ENCODE data around the gene KLHL36. TPM values are rescaled to one million over a fixed set of nuclear protein-coding genes. Genes with fewer than 3 reads are reported as not detected.
A peak's percentile ranks its signal among the peaks of the same experiment; 100 is the strongest.
"Not testable (repeated sequence)": the region's sequence is repeated elsewhere in the genome, so short reads cannot be mapped to it uniquely, and the experiment has no call there.

The KLHL36 gene
- polyA plus RNA-seq, 4 donors = 21.1 to 31.9 (median 24.8) TPM

DNA sequence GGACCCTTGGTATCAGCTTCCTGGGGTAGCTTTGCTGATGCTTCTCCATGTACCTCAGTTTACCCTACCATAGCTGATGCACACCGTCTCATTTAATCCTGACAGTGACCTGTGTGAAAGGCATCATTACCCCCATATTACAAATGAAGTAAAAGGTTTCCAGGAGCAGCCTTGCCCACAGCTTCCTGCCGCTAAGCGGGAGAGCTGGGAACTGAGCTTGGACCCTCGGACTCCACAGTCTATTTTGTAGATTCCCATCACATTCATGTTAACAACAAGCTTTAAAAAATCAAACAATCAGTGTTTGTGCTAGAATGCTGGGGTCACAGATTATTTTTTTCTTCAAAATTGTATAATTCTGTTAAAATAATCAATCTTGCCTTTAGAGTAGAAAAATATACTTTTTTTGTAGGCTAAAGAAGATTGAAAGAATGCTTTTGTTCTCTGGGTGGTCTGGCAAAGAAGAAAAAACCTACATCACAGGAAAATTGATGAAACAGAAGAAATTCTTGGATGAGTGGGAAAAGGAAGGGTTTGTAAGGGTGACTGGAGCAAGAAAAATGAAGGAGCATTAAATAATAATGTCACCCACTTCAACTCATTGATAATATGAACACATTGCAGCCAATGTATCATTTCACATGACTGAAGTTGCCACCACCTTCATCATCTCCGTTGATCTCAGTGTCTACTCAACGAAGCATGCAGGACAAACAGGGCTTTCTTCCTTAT, 41.9 kb downstream of the KLHL36 start:
- DNase-seq (ENCODE audit: low read depth in 4 of 4, low spot score in 3 of 4) = no peak

DNA sequence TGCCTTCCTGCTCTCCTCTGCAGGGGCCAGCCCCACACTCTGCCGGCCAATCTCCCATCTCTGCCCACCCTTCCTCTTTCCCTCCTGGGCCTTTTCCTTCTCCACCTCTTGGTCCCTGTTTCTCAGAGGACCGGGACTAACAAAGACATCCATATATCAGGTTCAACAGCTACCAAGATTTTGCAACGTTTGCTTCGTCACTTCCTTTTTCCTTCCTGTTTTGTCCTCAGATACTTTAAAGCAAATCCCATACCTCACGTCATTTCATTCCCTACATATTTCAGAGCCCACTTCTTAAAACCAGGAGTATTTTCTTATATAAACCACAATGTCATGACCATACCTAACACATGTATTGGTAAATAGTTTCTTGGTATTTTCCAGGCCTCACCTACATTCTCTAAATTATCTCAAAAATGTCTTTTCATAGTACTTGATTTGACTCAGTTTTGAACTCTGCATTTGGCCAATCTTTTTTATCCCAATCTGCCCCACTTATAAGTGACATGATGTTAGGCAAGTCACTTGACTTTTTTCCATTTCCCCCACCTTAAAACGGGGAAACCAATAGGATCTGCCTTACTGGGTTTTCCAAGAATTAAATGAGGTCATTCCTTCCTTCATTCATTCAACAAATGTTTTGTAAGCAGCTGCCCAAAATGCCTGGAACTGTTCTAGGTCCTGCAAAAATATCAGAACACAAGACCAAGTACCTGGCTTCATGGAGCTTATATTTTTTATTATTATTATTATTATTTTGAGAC, 44.3 kb downstream of the KLHL36 start:
- no peak for DNase-seq (ENCODE audit: low read depth in 4 of 4, low spot score in 3 of 4)

DNA sequence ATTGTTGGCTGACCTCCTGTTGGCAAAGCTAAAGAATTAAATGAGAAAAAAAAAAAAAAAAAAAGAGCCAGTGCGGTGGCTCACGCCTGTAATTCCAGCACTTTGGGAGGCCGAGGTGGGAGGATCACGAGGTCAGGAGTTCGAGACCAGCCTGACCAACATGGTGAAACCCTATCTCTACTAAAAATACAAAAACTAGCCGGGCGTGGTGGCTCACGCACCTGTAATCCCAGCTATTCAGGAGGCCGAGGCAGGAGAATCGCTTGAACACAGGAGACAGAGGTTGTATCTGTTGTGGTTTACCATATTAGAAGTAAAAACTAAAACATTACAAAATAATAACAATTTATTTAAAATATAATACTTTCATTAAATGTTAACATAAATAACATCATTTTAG, 45.6 kb downstream of the KLHL36 start:
- DNase-seq (ENCODE audit: low read depth in 4 of 4, low spot score in 3 of 4) = not testable (repeated sequence)

DNA sequence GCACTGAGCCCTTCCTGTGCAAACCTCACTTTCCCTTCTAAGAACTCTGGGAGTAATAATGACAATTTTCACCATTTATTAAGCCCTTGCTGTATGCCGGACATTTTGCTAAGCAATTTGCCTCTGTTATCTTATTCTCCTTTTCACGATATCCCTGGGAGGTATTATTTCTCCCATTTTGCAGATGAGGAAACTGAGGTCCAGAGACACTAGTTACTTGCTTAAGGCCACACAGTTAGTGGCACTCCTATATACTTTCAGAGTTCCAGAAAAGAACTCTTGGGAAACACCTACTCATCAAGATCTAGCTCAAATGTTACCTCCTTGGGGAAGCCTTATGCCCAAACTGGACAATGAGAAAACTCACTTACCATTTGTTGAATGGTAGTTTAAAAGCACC, 46.7 kb downstream of the KLHL36 start:
- no peak for DNase-seq (ENCODE audit: low read depth in 4 of 4, low spot score in 3 of 4)

DNA sequence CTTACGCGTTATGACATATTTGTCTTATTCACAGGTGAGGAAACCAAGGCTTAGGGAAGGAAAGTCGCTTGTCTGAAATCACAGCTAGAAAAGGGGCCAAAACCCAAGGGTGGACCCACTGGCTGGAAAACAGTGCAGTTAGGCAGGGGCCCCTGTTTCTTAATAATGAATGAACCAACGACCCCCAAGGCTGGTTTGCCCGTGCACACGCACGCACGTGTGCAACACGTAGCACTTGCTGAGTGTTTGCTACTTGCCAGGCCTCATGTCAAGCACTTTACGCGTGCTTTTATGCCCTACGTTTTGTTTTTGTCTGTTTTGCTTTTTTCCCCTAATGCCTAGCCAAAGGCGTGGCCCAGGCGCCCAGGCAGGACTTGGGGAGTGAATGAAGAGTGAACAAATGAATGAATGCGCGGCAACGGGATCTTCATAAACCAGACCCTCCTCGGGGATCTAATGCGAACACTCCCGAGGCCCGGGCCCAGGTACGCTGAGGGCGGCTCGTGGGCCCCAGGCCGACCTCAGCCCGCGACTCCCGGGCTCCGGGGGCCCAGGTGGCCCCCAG, 50.9 kb downstream of the KLHL36 start:
- DNase-seq (ENCODE audit: low read depth in 4 of 4, low spot score in 3 of 4) = no peak

DNA sequence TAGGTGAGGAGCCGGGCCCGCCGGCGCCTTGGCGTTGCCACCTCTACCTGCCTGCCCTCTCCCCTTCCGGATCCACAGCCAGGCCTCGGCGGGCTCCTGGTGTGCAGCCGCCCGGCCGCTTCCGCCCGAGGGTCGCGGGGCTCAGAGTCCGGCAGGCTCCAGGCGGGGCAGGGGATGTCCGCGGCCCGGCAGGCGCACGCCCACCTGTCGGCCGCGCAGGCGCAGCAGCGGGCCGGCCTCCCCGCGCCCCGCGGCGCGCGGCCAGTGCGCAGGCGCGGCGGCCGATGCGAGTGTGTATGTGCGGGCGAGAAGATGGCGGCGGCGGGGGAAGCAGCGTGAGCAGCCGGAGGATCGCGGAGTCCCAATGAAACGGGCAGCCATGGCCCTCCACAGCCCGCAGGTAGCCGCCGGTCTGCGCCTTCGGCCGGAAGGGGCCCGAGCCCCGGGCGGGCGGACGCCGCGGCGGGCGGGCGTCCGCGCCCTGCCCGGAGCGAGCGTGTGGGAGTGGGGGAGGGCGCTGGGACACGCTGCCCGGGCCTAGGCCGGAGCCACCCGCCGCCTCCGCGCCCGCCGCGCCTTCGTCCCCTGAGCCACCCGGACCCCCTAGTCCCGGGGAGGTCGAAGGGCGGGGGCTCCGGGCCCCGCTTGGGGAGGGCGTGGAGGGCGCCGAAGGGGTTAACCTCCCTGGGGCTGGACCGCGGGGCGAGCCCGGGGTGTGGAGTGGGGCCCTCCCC, 51.6 kb downstream of the KLHL36 start, which contains the start of gene USP10:
TSS of gene USP10 (plus strand) at position 289 of the 734 bp plus-strand sequence. CDS start at position 380, 91 bp downstream.
- peak in 3 of 4 donors; percentile 70 to 80 (median 71) for DNase-seq (ENCODE audit: low read depth in 4 of 4, low spot score in 3 of 4)

DNA sequence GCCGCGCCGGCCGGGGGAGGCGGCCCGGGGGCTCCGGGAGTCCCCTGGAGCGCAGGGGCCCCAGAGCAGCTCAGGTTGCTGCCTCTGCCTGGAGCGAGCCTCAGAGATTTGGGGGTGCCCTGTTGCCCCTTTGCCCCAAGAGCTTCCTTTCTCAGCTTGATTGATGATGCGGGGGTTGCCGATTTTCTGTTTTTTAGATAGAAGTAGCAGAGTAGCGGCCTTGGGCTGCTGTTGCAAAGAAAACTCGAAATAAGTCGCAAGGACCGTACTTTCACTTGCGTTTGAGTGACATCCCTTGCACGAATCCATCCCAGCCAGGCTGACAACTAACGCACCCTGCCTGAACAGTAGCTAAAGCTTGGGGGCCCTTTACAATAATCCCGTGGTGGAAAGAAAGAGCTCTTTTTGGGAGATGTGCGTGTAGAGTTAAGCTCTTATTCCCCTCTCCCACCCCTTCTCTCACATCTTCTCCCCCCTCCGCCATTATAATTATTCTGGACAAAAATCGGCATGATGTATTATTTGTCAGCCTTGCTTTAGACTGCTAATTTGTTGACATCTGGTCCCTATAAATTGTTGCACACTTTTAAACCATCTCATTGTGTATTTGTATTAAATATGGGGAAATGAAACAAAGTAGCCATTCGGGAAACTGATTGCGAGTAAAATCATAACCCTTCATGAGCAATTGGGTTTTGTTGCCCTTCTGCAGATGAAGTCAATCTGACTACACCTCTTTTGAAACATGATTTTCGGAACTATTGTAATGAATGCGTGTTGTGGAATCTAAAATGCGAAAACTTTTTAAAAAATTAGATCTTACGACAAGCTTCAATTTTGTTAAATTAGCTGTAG, 52.4 kb downstream of the KLHL36 start:
- DNase-seq (ENCODE audit: low read depth in 4 of 4, low spot score in 3 of 4) = no peak

DNA sequence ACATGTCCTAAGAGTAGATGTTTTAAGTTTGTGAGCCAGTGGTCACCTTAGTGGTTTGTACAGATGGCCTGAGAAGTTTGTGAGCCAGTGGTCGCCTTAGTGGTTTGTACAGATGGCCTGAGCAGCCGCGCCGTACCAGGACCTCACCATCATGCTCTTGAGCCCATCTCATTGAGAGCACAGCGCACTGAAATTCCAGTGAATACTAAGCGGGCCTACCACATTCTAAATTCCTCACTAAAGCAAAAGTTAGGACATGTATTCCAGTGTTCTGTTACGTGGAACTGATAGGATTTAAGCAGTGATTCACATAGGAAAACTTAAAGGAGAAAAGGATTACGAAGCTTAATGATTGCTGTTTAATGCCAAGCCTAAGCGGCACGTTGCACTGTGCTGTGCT, 55.4 kb downstream of the KLHL36 start:
- no peak for DNase-seq (ENCODE audit: low read depth in 4 of 4, low spot score in 3 of 4)

DNA sequence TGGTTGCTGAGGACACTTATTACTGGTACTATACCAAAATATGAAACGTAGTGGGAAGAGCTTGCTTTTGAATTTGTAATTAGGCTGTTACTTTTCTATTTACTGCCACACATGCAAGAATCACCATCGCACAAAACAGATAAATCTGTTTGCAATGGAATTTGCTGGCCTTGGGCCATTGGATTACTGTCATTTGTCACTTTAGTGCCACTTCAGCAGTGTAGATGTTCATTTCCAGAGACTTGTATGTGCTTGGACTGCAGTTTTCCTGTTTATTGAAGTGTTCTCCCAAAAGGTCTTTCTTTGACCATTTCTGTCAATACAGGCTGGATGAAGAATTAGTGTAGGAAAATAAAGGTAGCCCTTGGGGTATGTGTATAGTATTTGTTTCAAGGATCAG, 55.9 kb downstream of the KLHL36 start:
- no peak for DNase-seq (ENCODE audit: low read depth in 4 of 4, low spot score in 3 of 4)

DNA sequence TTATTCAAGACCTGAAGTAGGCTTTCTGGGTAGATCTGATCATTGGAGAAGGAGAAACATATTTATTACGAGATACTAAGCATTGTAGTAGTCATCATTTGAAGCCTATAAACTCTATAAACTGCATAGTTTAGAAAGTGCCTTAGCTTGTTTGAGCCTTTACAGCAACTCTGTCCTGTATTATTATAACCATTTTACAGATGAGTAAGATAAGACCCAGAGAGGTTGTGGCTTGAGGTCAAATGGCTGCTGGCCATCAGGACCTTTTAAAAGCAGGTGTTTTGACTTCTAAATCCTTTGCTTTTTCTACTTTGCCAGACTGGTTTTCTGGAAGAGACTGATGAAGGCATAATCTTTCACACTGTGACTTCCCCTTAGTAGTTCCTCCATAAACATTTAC, 58.5 kb downstream of the KLHL36 start:
- DNase-seq (ENCODE audit: low read depth in 4 of 4, low spot score in 3 of 4) = no peak

DNA sequence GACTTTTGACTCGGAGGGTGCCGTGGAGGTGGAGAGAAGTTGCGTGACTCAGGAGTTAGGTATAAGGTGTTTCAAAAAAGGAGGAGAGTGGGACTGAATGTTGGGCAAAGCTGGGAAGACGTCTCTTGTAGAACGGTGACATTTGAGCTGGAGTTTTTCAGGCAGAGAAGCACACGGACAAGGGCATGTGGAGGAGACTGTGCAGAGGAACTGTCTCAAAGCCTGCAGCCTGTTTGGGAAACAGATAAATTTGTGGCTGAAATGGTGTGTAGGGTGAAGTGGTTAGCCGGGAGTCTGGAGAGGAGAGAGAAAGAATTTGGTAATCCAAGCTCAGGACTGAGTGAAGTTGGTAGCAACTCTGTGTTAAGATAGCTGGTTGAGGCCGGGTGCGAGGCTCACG, 61.3 kb downstream of the KLHL36 start:
- no peak for DNase-seq (ENCODE audit: low read depth in 4 of 4, low spot score in 3 of 4)

DNA sequence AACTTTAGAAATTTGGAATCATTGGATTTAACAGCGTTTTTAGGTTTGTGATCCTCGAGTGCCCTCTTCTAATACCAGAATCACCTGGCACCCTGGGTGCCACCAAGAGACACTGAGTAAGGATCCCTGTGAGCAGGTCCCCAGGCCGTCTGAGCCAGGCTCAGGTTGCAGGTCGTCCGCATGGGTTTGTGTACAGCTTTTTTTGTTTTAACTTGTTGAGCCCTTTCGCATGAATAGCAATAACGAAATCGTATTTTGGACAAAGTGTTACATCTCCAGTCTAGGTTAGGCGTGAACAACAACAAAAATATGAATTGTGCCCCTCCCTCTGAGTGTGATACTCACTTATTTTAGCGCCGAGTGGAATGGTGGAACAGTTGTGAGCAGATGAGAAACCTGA, 62.4 kb downstream of the KLHL36 start:
- no peak for DNase-seq (ENCODE audit: low read depth in 4 of 4, low spot score in 3 of 4)

Other genes starting within 250 kb of the KLHL36 start
- gene MEAK7, start 143.9 kb upstream of the KLHL36 start, polyA plus RNA-seq (ENCODE audit: insufficient read length in 4 of 4) = 10 to 100 TPM; 18.6 to 19.5 (median 19.0) TPM
- gene COTL1, start 30.4 kb upstream of the KLHL36 start, polyA plus RNA-seq (ENCODE audit: insufficient read length in 4 of 4) = 100 to 1,000 TPM in 3 of 4 donors, 10 to 100 TPM in 1; 65.9 to 144 (median 141) TPM
- 100 to 1,000 TPM in 3 of 4 donors, 10 to 100 TPM in 1; 82.5 to 140 (median 122) TPM for gene USP10, start 51.5 kb downstream of the KLHL36 start, polyA plus RNA-seq (ENCODE audit: insufficient read length in 4 of 4)
- 1 to 10 TPM; 6.8 to 9.9 (median 8.9) TPM for gene CRISPLD2, start 171.5 kb downstream of the KLHL36 start, polyA plus RNA-seq (ENCODE audit: insufficient read length in 4 of 4)

Measured in left renal pelvis (tissue), 4 donors.